DND-41 (cell line): ENCODE measurements around the gene COPE.

Source experiments
- CTCF ChIP-seq: IDR thresholded peaks from 2 replicates; pipeline ENCODE4 v1.5.1; 2012; ENCODE audit warnings: borderline replicate concordance, low read length, moderate library complexity, mild to moderate bottlenecking; ENCODE audit not compliant: poor library complexity, severe bottlenecking; ENCODE audit errors: extremely low read depth
- EZH2 ChIP-seq: IDR thresholded peaks from 3 replicates; pipeline ENCODE4 v1.6.1; 2012; ENCODE audit warnings: borderline replicate concordance, low read depth, mild to moderate bottlenecking, moderate library complexity, low read length, inconsistent platforms; ENCODE audit not compliant: severe bottlenecking

GRCh38 chr19:18865973-18866799, 53.0 kb downstream of the COPE start:
- TF ChIP-seq CTCF: peak; percentile 77
- no peak for TF ChIP-seq EZH2
